H9 (cell line): Measurements from ENCODE around the gene FNDC8. TPM values are rescaled to one million over a fixed set of nuclear protein-coding genes. Genes with fewer than 3 reads are reported as not detected.

Source experiments
- DNase-seq: peaks from one replicate; pipeline ENCODE4 v3.0.0-alpha.2; 2017
- H2AFZ ChIP-seq: one replicate; pipeline ENCODE4 v1.6.1; 2013; ENCODE audit warnings: mild to moderate bottlenecking, low read length, control low read depth, moderate library complexity
- H2AK5ac ChIP-seq: 2 replicates; pipeline ENCODE4 v1.6.1; 2013; ENCODE audit warnings: low read length, control low read depth, mixed read lengths; ENCODE audit not compliant: insufficient read length
- H2BK120ac ChIP-seq: one replicate; pipeline ENCODE4 v1.6.1; 2013; ENCODE audit warnings: low read depth, mild to moderate bottlenecking, low read length, control low read depth, inconsistent platforms; ENCODE audit not compliant: poor library complexity, severe bottlenecking
- H2BK12ac ChIP-seq: 2 replicates; pipeline ENCODE4 v1.6.1; 2013; ENCODE audit warnings: low read length, control low read depth, mixed read lengths, low read depth; ENCODE audit not compliant: insufficient read length
- H2BK15ac ChIP-seq: 2 replicates; pipeline ENCODE4 v1.6.1; 2013; ENCODE audit warnings: low read depth, low read length, control low read depth
- H2BK20ac ChIP-seq: one replicate; pipeline ENCODE4 v1.6.1; 2013; ENCODE audit warnings: low read depth, mild to moderate bottlenecking, low read length, control low read depth, inconsistent platforms; ENCODE audit not compliant: poor library complexity, severe bottlenecking
- H2BK5ac ChIP-seq: 2 replicates; pipeline ENCODE4 v1.6.1; 2013; ENCODE audit warnings: low read length, control low read depth, mixed read lengths; ENCODE audit not compliant: insufficient read length
- H3K14ac ChIP-seq: 2 replicates; pipeline ENCODE4 v1.6.1; 2013; ENCODE audit warnings: low read length, control low read depth; ENCODE audit not compliant: insufficient read depth
- H3K18ac ChIP-seq: 2 replicates; pipeline ENCODE4 v1.6.1; 2013; ENCODE audit warnings: low read depth, mild to moderate bottlenecking, mixed read lengths, low read length, control low read depth; ENCODE audit not compliant: insufficient read length
- H3K23ac ChIP-seq: 2 replicates; pipeline ENCODE4 v1.6.1; 2013; ENCODE audit warnings: low read length, control low read depth, mixed read lengths, low read depth; ENCODE audit not compliant: insufficient read length
- H3K23me2 ChIP-seq: 2 replicates; pipeline ENCODE4 v1.6.1; 2013; ENCODE audit warnings: low read depth, mild to moderate bottlenecking, mixed read lengths, low read length, control low read depth; ENCODE audit not compliant: insufficient read length, poor library complexity, severe bottlenecking
- H3K27ac ChIP-seq: 2 replicates; pipeline ENCODE4 v1.5.1; 2013; ENCODE audit warnings: low read length, control low read depth, mixed read lengths, low read depth; ENCODE audit not compliant: insufficient read length
- H3K27me3 ChIP-seq: 2 replicates; pipeline ENCODE4 v1.6.1; 2013; ENCODE audit warnings: low read length, control low read depth, inconsistent platforms; ENCODE audit not compliant: insufficient read depth
- H3K4ac ChIP-seq: 2 replicates; pipeline ENCODE4 v1.6.1; 2013; ENCODE audit warnings: low read depth, mild to moderate bottlenecking, control low read depth, inconsistent platforms, low read length, moderate library complexity
- H3K4me1 ChIP-seq: 2 replicates; pipeline ENCODE4 v1.6.1; 2013; ENCODE audit warnings: low read length, control low read depth, inconsistent platforms; ENCODE audit not compliant: insufficient read depth
- H3K4me2 ChIP-seq: 2 replicates; pipeline ENCODE4 v1.6.1; 2013; ENCODE audit warnings: low read length, control low read depth, mixed read lengths; ENCODE audit not compliant: insufficient read length, insufficient read depth
- H3K56ac ChIP-seq: 2 replicates; pipeline ENCODE4 v1.6.1; 2013; ENCODE audit warnings: low read depth, mild to moderate bottlenecking, mixed read lengths, low read length, control low read depth; ENCODE audit not compliant: insufficient read length
- H3K79me1 ChIP-seq: 2 replicates; pipeline ENCODE4 v1.6.1; 2013; ENCODE audit warnings: low read depth, mild to moderate bottlenecking, moderate library complexity, low read length, control low read depth, inconsistent platforms; ENCODE audit not compliant: insufficient read depth, poor library complexity, severe bottlenecking
- H3K79me2 ChIP-seq: 2 replicates; pipeline ENCODE4 v1.6.1; 2013; ENCODE audit warnings: low read length, control low read depth, inconsistent platforms; ENCODE audit not compliant: insufficient read depth
- H3K9ac ChIP-seq: 2 replicates; pipeline ENCODE4 v1.6.1; 2013; ENCODE audit warnings: low read length, control low read depth, mixed read lengths; ENCODE audit not compliant: insufficient read length; ENCODE audit errors: extremely low read depth
- H3K9me3 ChIP-seq: one replicate; pipeline ENCODE4 v1.6.1; 2013; ENCODE audit warnings: low read depth, low read length, inconsistent platforms; ENCODE audit not compliant: control insufficient read depth
- H3T11ph ChIP-seq: one replicate; pipeline ENCODE4 v1.6.1; 2013; ENCODE audit warnings: mild to moderate bottlenecking, low read length, control low read depth, inconsistent platforms
- H4K20me1 ChIP-seq: one replicate; pipeline ENCODE4 v1.6.1; 2013; ENCODE audit not compliant: control insufficient read depth, insufficient read length, insufficient read depth
- H4K5ac ChIP-seq: 2 replicates; pipeline ENCODE4 v1.6.1; 2013; ENCODE audit warnings: low read depth, mild to moderate bottlenecking, mixed read lengths, low read length, control low read depth; ENCODE audit not compliant: insufficient read length
- H4K8ac ChIP-seq: replicated peaks from 2 replicates; pipeline ENCODE4 v1.6.1; 2013; ENCODE audit warnings: low read length, control low read depth, mixed read lengths, low read depth; ENCODE audit not compliant: insufficient read length
- H4K91ac ChIP-seq: 2 replicates; pipeline ENCODE4 v1.6.1; 2013; ENCODE audit warnings: low read depth, mild to moderate bottlenecking, moderate library complexity, mixed read lengths, low read length, control low read depth; ENCODE audit not compliant: insufficient read length
- H3K27ac Mint-ChIP-seq, 3 experiments: 2 replicates in 2 of 3; 3 replicates in 1 of 3; pipeline ENCODE4 v1.8.0; 2020 to 2021; ENCODE audit warnings: mixed read lengths in 3 of 3, mild to moderate bottlenecking in 1 of 3, moderate library complexity in 1 of 3
- H3K27me3 Mint-ChIP-seq: 2 replicates; pipeline ENCODE4 v1.8.0; 2021; ENCODE audit warnings: low read depth, mild to moderate bottlenecking, moderate library complexity, mixed read lengths
- H3K36me3 Mint-ChIP-seq, 3 experiments: 2 replicates in 2 of 3; 3 replicates in 1 of 3; pipeline ENCODE4 v1.8.0; 2020 to 2021; ENCODE audit warnings: low read depth in 3 of 3, mixed read lengths in 3 of 3; ENCODE audit not compliant: insufficient read depth in 1 of 3
- H3K4me1 Mint-ChIP-seq, 2 experiments: 2 replicates each; pipeline ENCODE4 v1.8.0; 2020; ENCODE audit warnings: mixed read lengths in 2 of 2
- H3K4me3 Mint-ChIP-seq, 2 experiments: 2 replicates in 1 of 2; 3 replicates in 1 of 2; pipeline ENCODE4 v1.8.0; 2020 to 2021; ENCODE audit warnings: mild to moderate bottlenecking in 2 of 2, mixed read lengths in 2 of 2, moderate library complexity in 1 of 2
- H3K9me3 Mint-ChIP-seq, 2 experiments: 2 replicates in 1 of 2; 3 replicates in 1 of 2; pipeline ENCODE4 v1.8.0; 2020; ENCODE audit warnings: mild to moderate bottlenecking in 2 of 2, mixed read lengths in 2 of 2, moderate library complexity in 1 of 2
- WGBS: extraction: QIAGEN DNeasy Blood & Tissue Kit; methylation state at CpG from one replicate; pipeline ENCODE4 v1.1.7; 2013; ENCODE audit warnings: missing lambda C conversion rate, low lambda C conversion rate, mixed read lengths; ENCODE audit not compliant: insufficient read length; ENCODE audit errors: extremely low coverage; 5-methylcytosine and 5-hydroxymethylcytosine counted together
- total RNA-seq: library from RNA; stranded (reverse); gene quantifications from 2 replicates; pipeline ENCODE4 v1.2.1, GENCODE V29; 2021
- TF ChIP-seq, protein P1 (sequence below): fragments of 200-600 bp; sonication (generic); conservative IDR thresholded peaks from 3 replicates; pipeline ENCODE4 v1.8.0; 2021; ENCODE audit warnings: antibody characterized with exemption, mild to moderate bottlenecking

The FNDC8 gene
- total RNA-seq, 1 experiment from 2014 or later = not detected

DNA sequence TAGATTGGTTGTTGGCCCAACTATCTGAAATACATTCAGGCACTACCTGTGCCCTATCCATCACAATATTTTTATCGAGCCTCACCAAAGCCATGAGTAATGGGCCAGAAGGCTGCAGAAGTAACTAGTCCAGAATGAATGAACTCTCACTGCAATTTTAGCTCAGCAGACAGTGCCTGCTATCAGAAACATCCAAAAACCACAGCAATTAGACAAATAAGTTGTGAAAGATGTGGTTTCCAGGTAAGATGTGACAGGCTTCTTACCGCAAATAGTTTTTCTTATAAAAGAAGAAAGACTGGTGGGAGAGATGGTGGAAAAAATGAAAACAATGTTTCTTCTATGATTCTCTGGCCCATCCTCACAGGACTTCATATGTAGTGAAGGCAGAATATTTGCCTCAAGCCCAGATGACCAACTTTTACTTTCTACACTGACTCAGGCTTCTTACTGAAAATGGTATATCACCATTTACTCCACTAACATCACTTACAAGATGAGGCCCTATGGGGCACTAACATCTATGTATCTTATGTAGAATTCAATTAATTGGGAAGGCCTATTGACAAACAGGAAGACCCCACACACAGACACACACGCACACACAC lies 48.1 kb upstream of the FNDC8 start:
- no CpG with 5 or more reads among the region's 3 CpGs for WGBS
- no peak overlapping the region for H2BK5ac ChIP-seq
- no peak overlapping the region for H3K4me2 ChIP-seq
- no peaks in the 10 kb centered on the region for H3K27me3 ChIP-seq
- TF ChIP-seq, protein P1, sequence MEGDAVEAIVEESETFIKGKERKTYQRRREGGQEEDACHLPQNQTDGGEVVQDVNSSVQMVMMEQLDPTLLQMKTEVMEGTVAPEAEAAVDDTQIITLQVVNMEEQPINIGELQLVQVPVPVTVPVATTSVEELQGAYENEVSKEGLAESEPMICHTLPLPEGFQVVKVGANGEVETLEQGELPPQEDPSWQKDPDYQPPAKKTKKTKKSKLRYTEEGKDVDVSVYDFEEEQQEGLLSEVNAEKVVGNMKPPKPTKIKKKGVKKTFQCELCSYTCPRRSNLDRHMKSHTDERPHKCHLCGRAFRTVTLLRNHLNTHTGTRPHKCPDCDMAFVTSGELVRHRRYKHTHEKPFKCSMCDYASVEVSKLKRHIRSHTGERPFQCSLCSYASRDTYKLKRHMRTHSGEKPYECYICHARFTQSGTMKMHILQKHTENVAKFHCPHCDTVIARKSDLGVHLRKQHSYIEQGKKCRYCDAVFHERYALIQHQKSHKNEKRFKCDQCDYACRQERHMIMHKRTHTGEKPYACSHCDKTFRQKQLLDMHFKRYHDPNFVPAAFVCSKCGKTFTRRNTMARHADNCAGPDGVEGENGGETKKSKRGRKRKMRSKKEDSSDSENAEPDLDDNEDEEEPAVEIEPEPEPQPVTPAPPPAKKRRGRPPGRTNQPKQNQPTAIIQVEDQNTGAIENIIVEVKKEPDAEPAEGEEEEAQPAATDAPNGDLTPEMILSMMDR = no peak
- H4K91ac ChIP-seq = no peak overlapping the region
- no peaks in the 10 kb centered on the region for H3K23me2 ChIP-seq
- no peaks in the 10 kb centered on the region for H3K9me3 Mint-ChIP-seq
- H3K79me1 ChIP-seq = no peaks in the 10 kb centered on the region
- H3K4me3 Mint-ChIP-seq = no peak overlapping the region
- no peak overlapping the region for H3K27ac ChIP-seq
- no peak overlapping the region for H2BK15ac ChIP-seq
- H3K56ac ChIP-seq = no peak overlapping the region
- no peak overlapping the region for H2AFZ ChIP-seq
- H3K4me1 Mint-ChIP-seq = peaks cover 0 to 3% of the 10 kb centered on the region in 2 experiments; a peak in 2 of 4 replicates
- no peak overlapping the region for H2AK5ac ChIP-seq
- no peak overlapping the region for H3T11ph ChIP-seq
- no peak for DNase-seq
- no peaks in the 10 kb centered on the region for H3K79me2 ChIP-seq
- no peaks in the 10 kb centered on the region for H3K36me3 Mint-ChIP-seq
- no peak overlapping the region for H3K14ac ChIP-seq
- H3K4ac ChIP-seq = no peak overlapping the region
- H4K5ac ChIP-seq = no peak overlapping the region
- no peaks in the 10 kb centered on the region for H3K4me1 ChIP-seq
- no peak overlapping the region for H2BK12ac ChIP-seq
- no peaks in the 10 kb centered on the region for H4K20me1 ChIP-seq
- H4K8ac ChIP-seq = no peak overlapping the region
- H3K9ac ChIP-seq = no peak overlapping the region
- H2BK120ac ChIP-seq = no peak overlapping the region
- H3K18ac ChIP-seq = no peak overlapping the region
- H3K27ac Mint-ChIP-seq = no peak overlapping the region
- H3K27me3 Mint-ChIP-seq = no peaks in the 10 kb centered on the region
- H3K9me3 ChIP-seq = no peaks in the 10 kb centered on the region
- no peak overlapping the region for H2BK20ac ChIP-seq
- no peak overlapping the region for H3K23ac ChIP-seq
